ENCODE data around the gene HBG1.

DNA sequence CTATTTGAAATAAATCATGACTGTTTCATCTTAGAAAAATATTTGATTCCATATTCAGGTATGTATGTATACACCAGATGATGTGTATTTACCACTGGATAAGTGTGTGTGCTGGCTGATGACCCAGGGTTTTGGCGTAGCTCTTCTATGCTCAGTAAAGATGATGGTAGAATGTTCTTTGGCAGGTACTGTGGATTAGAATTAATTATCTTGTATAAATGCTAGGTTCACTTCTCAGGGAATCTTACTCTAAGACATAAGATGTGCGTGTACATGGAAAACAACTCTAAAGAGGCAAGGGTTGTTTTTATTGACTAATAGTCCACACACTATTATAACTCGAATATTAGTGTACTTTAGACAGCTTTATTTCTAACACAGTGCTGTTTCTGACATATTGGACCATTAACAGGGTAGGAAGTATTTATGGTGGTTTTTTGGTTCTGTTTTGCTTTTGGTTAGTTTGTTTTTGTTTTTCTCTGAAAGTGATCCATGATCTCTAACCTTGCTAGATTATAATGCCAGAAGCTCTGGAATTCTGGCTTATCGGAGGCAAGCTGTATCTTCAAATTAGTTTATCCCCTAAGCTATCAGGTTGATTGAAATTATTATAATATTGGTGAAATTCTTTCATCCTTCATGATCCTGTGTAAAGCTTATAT is 1.0 kb upstream of the HBG1 start:
- TF ChIP-seq, protein P1, sequence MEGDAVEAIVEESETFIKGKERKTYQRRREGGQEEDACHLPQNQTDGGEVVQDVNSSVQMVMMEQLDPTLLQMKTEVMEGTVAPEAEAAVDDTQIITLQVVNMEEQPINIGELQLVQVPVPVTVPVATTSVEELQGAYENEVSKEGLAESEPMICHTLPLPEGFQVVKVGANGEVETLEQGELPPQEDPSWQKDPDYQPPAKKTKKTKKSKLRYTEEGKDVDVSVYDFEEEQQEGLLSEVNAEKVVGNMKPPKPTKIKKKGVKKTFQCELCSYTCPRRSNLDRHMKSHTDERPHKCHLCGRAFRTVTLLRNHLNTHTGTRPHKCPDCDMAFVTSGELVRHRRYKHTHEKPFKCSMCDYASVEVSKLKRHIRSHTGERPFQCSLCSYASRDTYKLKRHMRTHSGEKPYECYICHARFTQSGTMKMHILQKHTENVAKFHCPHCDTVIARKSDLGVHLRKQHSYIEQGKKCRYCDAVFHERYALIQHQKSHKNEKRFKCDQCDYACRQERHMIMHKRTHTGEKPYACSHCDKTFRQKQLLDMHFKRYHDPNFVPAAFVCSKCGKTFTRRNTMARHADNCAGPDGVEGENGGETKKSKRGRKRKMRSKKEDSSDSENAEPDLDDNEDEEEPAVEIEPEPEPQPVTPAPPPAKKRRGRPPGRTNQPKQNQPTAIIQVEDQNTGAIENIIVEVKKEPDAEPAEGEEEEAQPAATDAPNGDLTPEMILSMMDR (IDR thresholded peaks at IDR 0.05): no peak
- TF ChIP-seq POLR2A (IDR thresholded peaks at IDR 0.05): no peak
- TF ChIP-seq EP300 (IDR thresholded peaks at IDR 0.05): no peak
